ENCODE measurements around the gene CXCL3.

Gene CXCL3

DNA sequence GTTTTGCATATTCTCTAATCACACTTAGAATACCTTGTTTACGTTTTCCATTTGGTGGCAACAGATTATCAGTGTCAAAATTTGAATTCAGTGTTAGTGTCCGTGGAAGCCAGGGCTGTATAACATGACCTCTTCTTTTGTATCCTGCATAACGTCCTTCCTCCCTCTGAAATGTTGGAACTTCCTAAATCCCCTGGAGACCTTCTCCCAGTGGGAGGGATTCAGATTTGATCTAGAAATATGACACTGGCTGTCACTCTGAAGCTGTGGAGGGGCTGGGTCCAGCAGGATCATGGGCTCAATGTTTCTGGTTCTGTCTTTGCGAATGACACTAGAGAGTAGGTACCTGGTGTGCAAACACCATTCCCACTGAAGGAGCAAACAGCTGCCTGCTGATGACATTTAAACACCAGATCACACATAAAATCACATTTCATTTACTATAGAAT lies 850 bp upstream of the CXCL3 start:
- no peak overlapping the region for H3K27ac ChIP-seq (ENCODE audit: low read depth, low read length)
- H3K27me3 ChIP-seq (ENCODE audit: control insufficient read depth, low read length), result no peaks in the 10 kb centered on the region
- no peak overlapping the region for H3K4me3 ChIP-seq (ENCODE audit: low read length)
- no peak for TF ChIP-seq EZH2phosphoT487 (IDR thresholded peaks at IDR 0.05; ENCODE audit: borderline replicate concordance, low read length)
- no peak for TF ChIP-seq CTCF (IDR thresholded peaks at IDR 0.05; ENCODE audit: low read depth, low read length, poor library complexity, severe bottlenecking)
- no peaks in the 10 kb centered on the region for H3K36me3 ChIP-seq (ENCODE audit: control insufficient read depth, low read length)
- H3K9me2 ChIP-seq (replicated peaks; ENCODE audit: control insufficient read depth, low read length), result no peaks in the 10 kb centered on the region
- H3K79me2 ChIP-seq (ENCODE audit: control insufficient read depth, low read length), result no peaks in the 10 kb centered on the region
- H4K20me1 ChIP-seq (ENCODE audit: control insufficient read depth, insufficient read depth, low read depth, low read length), result no peaks in the 10 kb centered on the region
- no peak overlapping the region for H3K4me2 ChIP-seq (ENCODE audit: low read length)
- H3K9me3 ChIP-seq (ENCODE audit: control insufficient read depth, insufficient read depth, low read length), result no peaks in the 10 kb centered on the region
- no peaks in the 10 kb centered on the region for H3K4me1 ChIP-seq (ENCODE audit: control insufficient read depth, low read length)
- no peaks in the 10 kb centered on the region for H3F3A ChIP-seq (ENCODE audit: control insufficient read depth, insufficient read depth)

GRCh38 chr4:74038086-74038424 lies 434 bp downstream of the CXCL3 start:
- Histone ChIP-seq H3K79me2 (ENCODE audit: control insufficient read depth, low read length) (no peaks in the 10 kb centered on the region), H3K4me1 (ENCODE audit: control insufficient read depth, low read length) (no peaks in the 10 kb centered on the region), H3K9me2 (replicated peaks; ENCODE audit: control insufficient read depth, low read length) (no peaks in the 10 kb centered on the region), H3K36me3 (ENCODE audit: control insufficient read depth, low read length) (no peaks in the 10 kb centered on the region), H3K9me3 (ENCODE audit: control insufficient read depth, insufficient read depth, low read length) (no peaks in the 10 kb centered on the region), H3F3A (ENCODE audit: control insufficient read depth, insufficient read depth) (no peaks in the 10 kb centered on the region), H3K4me2 (ENCODE audit: low read length) (no peak overlapping the region), H3K4me3 (ENCODE audit: low read length) (no peak overlapping the region), H3K27ac (ENCODE audit: low read depth, low read length) (no peak overlapping the region), H4K20me1 (ENCODE audit: control insufficient read depth, insufficient read depth, low read depth, low read length) (no peaks in the 10 kb centered on the region), H3K27me3 (ENCODE audit: control insufficient read depth, low read length) (no peaks in the 10 kb centered on the region)
- no peak for TF ChIP-seq CTCF (IDR thresholded peaks at IDR 0.05; ENCODE audit: low read depth, low read length, poor library complexity, severe bottlenecking)
- TF ChIP-seq EZH2phosphoT487 (IDR thresholded peaks at IDR 0.05; ENCODE audit: borderline replicate concordance, low read length), result no peak

DNA sequence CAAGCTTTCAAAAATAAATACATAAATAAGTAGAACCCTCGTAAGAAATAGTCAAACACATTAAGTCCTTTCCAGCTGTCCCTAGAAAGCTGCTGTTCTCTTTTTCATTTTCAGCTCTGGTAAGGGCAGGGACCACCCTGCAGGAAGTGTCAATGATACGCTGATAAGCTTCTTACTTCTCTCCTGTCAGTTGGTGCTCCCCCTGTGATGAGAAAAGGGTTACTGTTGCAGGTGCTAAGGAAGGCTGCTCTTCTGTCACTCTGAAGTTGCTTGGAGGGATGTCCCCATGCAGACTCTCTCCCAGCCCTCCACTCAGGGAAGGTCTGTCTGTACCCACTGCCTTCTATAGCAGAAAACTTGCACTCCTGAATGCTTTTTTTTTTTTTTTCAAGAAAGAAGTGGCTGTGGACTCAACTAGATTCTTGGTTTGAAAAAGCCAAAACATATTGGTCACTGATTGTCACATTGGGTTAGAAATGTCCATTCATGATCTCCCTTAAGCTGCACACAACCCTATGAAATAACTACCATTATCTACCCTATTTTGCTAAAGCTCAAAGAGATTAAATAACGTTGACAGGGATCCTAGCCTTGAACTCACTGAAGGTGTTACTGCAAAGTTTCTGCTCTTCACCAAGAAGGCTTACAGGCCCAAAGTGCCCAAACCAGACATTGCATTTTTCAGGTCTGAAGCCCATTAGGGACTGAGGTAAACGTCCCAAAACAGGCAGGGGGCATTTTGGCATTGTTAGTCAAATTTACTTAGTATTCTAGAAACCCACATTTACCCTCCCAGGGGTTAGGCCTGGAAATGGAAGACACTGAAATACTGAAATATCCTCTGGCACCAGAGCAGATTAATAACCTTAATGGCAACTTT lies 1.2 kb downstream of the CXCL3 start:
- H3K9me3 ChIP-seq (ENCODE audit: control insufficient read depth, insufficient read depth, low read length), result no peaks in the 10 kb centered on the region
- TF ChIP-seq EZH2phosphoT487 (IDR thresholded peaks at IDR 0.05; ENCODE audit: borderline replicate concordance, low read length) (no peak), CTCF (IDR thresholded peaks at IDR 0.05; ENCODE audit: low read depth, low read length, poor library complexity, severe bottlenecking) (no peak)
- no peak overlapping the region for H3K4me2 ChIP-seq (ENCODE audit: low read length)
- H4K20me1 ChIP-seq (ENCODE audit: control insufficient read depth, insufficient read depth, low read depth, low read length), result no peaks in the 10 kb centered on the region
- no peaks in the 10 kb centered on the region for H3K4me1 ChIP-seq (ENCODE audit: control insufficient read depth, low read length)
- H3K9me2 ChIP-seq (replicated peaks; ENCODE audit: control insufficient read depth, low read length), result no peaks in the 10 kb centered on the region
- no peaks in the 10 kb centered on the region for H3K27me3 ChIP-seq (ENCODE audit: control insufficient read depth, low read length)
- H3F3A ChIP-seq (ENCODE audit: control insufficient read depth, insufficient read depth), result no peaks in the 10 kb centered on the region
- no peak overlapping the region for H3K27ac ChIP-seq (ENCODE audit: low read depth, low read length)
- no peaks in the 10 kb centered on the region for H3K36me3 ChIP-seq (ENCODE audit: control insufficient read depth, low read length)
- H3K4me3 ChIP-seq (ENCODE audit: low read length), result no peak overlapping the region
- no peaks in the 10 kb centered on the region for H3K79me2 ChIP-seq (ENCODE audit: control insufficient read depth, low read length)

Measured in DOHH2 (cell line).